ENCODE measurements around the gene COPB2.

COPB2 gene

DNA sequence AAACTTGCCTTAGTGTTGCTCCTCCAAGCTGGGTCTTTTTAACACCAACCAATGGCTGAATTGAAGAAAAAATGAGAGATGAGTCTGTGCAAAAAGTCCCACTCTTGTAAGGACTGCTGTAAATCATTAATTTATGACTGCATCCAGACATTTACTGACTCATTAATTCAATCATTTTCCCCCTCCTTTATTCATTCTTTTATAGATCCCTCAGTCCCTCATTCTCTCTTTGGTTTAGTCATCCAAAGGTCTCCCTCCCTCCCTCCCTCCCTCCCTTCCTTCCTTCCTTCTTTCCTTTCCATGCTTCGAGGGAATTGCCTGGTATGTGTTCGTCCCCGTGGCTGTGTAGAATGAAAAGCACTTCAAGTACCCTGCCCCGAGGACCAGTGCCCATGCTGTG lies 80.9 kb downstream of the COPB2 start:
- DNase-seq (ENCODE audit: low read depth, low spot score) = no peak

DNA sequence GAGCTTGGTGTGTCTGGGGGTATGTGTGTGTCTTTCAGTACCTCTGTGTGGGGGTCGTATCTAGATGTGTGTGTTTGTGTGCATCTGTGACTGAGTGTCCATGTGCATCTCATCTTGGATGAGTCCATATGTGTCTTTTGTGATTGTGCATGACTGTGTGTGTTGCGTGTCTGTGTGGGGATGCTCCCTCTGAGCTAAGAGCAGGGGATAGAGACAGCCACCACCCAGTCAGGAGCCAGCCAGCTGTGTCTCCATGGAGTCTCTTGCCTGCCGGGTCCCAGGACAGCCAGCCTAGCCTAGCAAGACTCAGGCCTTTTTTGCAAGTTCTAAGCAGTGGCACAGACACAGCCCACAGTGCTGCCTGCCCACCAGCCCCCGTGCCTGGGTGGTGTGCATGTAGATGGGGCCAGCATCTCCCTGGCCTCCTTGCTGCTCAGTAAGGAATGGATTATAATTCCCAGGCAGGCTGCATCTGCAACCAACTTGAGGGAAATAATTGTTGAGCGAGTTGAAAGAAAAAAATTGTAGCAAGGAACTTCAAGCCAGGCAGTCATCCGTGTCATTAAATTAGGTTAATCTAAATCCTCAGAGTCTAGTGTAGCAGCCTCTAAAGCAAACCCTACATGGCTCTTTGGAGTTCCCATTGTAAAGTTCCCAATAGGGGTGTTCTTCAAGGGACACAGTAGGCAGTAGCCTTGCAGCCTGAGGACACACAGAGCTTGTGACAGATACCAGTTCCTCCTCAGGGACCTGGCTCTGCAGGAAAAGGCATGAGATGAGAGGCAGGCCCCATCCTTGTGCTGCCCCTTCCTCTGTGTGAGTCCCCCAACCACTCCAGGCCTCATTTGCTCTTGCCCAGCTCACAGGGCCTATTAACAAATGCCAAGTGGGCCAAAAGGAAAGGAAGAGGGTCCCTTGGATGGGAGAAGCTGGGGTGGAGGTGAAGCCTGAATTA lies 81.6 kb downstream of the COPB2 start:
- DNase-seq (ENCODE audit: low read depth, low spot score) = no peak
